ENCODE measurements around the gene ABCC11. TPM values are rescaled to one million over a fixed set of nuclear protein-coding genes. Genes with fewer than 3 reads are reported as not detected.

ABCC11 gene
- total and polyA plus RNA-seq, 2 of the 13 experiments (the other 11 are each of a cell fraction or from before 2014, with no cell fraction given), result 1.0 to 1.4 TPM

DNA sequence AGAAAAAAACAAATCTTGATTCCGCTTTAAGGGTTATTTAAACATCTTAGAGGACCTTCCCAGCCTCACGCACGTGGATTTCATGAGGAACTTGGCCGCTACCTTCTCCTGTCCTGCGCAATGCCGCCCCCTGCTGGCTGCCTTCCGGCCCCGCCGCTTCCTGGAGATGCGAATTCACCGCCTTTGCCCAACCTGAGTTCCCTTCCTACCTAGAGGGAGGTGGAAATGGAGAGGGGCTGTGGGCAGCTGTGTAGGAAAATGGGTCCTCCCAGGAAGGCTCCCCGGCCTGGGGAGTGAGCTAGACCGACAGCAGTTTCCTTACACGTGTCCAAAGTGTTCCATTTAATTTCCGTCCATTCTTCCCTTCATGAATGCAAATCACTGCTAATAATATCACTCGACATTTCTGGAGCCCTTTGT is 90.5 kb downstream of the ABCC11 start (continued):
- TF ChIP-seq ELF4 (CRISPR knock-in tag; IDR thresholded peaks at IDR 0.05; ENCODE audit: borderline replicate concordance) (no peak), SOX6 (IDR thresholded peaks at IDR 0.05) (no peak), SOX6 (CRISPR knock-in tag; IDR thresholded peaks at IDR 0.05) (peak; percentile 25; the same call in 1 of the 2 replicates), ZNF644 (CRISPR knock-in tag; IDR thresholded peaks at IDR 0.05; ENCODE audit: low read depth) (0 out of 2 replicates have a peak, but pooled peaks have one; percentile 12), ATAD3A (CRISPR knock-in tag; IDR thresholded peaks at IDR 0.05) (no peak), ZFP36 (IDR thresholded peaks at IDR 0.05; ENCODE audit: borderline replicate concordance, low read depth, low read length, partially characterized antibody) (peak; percentile 41), SMC3 (IDR thresholded peaks at IDR 0.05; ENCODE audit: low read length) (peak; percentile 55; the same call in 1 of the 2 replicates), RAD21 (CRISPR knock-in tag; IDR thresholded peaks at IDR 0.05) (peak; percentile 77), ZNF776 (CRISPR knock-in tag; IDR thresholded peaks at IDR 0.05) (0 out of 2 replicates have a peak, but pooled peaks have one; percentile 41), ZNF205 (CRISPR knock-in tag; IDR thresholded peaks at IDR 0.05) (0 out of 2 replicates have a peak, but pooled peaks have one; percentile 30), MTF2 (CRISPR knock-in tag; IDR thresholded peaks at IDR 0.05; ENCODE audit: borderline replicate concordance) (0 out of 2 replicates have a peak, but pooled peaks have one; percentile 63), ELF3 (CRISPR knock-in tag; IDR thresholded peaks at IDR 0.05) (peak; percentile 80), ZNF33A (CRISPR knock-in tag; IDR thresholded peaks at IDR 0.05; ENCODE audit: borderline replicate concordance) (peak; percentile 49; the same call in 1 of the 2 replicates), U2AF2 (IDR thresholded peaks at IDR 0.05; ENCODE audit: low read depth, low read length) (no peak), ZBTB49 (CRISPR knock-in tag; IDR thresholded peaks at IDR 0.05; ENCODE audit: borderline replicate concordance) (no peak), ZFP1 (CRISPR knock-in tag; IDR thresholded peaks at IDR 0.05) (no peak), ZNF317 (CRISPR knock-in tag; IDR thresholded peaks at IDR 0.05) (0 out of 2 replicates have a peak, but pooled peaks have one; percentile 41), ZNF574 (CRISPR knock-in tag; IDR thresholded peaks at IDR 0.05) (0 out of 2 replicates have a peak, but pooled peaks have one; percentile 46), ETV5 (CRISPR knock-in tag; IDR thresholded peaks at IDR 0.05; ENCODE audit: borderline replicate concordance) (peak; percentile 58; the same call in 1 of the 2 replicates), TBX3 (IDR thresholded peaks at IDR 0.05; ENCODE audit: borderline replicate concordance) (no peak), ZNF292 (CRISPR knock-in tag; IDR thresholded peaks at IDR 0.05; ENCODE audit: borderline replicate concordance, low read depth) (no peak), FLYWCH1 (CRISPR knock-in tag; IDR thresholded peaks at IDR 0.05) (no peak)
- TF ChIP-seq, protein P1, sequence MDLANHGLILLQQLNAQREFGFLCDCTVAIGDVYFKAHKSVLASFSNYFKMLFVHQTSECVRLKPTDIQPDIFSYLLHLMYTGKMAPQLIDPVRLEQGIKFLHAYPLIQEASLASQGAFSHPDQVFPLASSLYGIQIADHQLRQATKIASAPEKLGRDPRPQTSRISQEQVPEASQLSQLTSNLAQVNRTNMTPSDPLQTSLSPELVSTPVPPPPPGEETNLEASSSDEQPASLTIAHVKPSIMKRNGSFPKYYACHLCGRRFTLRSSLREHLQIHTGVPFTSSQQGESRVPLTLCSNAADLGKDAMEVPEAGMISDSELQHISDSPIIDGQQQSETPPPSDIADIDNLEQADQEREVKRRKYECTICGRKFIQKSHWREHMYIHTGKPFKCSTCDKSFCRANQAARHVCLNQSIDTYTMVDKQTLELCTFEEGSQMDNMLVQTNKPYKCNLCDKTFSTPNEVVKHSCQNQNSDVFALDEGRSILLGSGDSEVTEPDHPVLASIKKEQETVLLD (CRISPR knock-in tag; IDR thresholded peaks at IDR 0.05; ENCODE audit: low read depth), result no peak
- TF ChIP-seq, protein P2, sequence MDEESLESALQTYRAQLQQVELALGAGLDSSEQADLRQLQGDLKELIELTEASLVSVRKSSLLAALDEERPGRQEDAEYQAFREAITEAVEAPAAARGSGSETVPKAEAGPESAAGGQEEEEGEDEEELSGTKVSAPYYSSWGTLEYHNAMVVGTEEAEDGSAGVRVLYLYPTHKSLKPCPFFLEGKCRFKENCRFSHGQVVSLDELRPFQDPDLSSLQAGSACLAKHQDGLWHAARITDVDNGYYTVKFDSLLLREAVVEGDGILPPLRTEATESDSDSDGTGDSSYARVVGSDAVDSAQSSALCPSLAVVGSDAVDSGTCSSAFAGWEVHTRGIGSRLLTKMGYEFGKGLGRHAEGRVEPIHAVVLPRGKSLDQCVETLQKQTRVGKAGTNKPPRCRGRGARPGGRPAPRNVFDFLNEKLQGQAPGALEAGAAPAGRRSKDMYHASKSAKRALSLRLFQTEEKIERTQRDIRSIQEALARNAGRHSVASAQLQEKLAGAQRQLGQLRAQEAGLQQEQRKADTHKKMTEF (CRISPR knock-in tag; IDR thresholded peaks at IDR 0.05), result peak; percentile 38; the same call in 1 of the 2 replicates

Measured in HepG2 (cell line).